ENCODE measurements around the gene KIF1A. TPM values are rescaled to one million over a fixed set of nuclear protein-coding genes. Genes with fewer than 3 reads are reported as not detected.

Gene KIF1A
- total RNA-seq, 1 donor, result not detected

DNA sequence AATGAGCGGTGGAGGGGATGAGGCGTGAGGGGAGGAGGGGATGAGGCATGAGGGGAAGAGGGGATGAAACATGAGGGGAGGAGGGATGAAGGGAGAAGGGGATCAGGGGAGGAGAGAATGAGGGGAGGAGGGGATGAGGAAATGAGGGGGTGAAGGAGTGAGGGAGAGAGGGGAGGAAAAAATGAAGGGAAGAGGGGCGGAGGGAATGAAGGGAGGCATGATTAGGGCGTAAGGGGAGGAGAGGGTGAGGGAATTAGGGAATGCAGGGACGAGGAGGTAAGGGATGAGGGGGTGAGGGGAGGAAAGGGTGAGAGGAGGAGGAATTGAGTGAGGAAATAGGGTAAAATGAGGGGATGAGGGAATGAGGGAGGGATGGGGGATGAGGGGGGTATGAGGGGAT, 87.8 kb downstream of the KIF1A start:
- no peak for DNase-seq (ENCODE audit: insufficient read length, low spot score, missing footprints)
- TF ChIP-seq, protein P1, sequence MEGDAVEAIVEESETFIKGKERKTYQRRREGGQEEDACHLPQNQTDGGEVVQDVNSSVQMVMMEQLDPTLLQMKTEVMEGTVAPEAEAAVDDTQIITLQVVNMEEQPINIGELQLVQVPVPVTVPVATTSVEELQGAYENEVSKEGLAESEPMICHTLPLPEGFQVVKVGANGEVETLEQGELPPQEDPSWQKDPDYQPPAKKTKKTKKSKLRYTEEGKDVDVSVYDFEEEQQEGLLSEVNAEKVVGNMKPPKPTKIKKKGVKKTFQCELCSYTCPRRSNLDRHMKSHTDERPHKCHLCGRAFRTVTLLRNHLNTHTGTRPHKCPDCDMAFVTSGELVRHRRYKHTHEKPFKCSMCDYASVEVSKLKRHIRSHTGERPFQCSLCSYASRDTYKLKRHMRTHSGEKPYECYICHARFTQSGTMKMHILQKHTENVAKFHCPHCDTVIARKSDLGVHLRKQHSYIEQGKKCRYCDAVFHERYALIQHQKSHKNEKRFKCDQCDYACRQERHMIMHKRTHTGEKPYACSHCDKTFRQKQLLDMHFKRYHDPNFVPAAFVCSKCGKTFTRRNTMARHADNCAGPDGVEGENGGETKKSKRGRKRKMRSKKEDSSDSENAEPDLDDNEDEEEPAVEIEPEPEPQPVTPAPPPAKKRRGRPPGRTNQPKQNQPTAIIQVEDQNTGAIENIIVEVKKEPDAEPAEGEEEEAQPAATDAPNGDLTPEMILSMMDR (IDR thresholded peaks at IDR 0.05; ENCODE audit: extremely low read depth, low read depth, low read length), result no peak
- Histone ChIP-seq H3K9me3 (ENCODE audit: low read depth, low read length) (no peaks in the 10 kb centered on the region), H3K4me1 (ENCODE audit: insufficient read depth, low read length) (no peaks in the 10 kb centered on the region), H3K27me3 (ENCODE audit: insufficient read depth, low read length) (peaks cover 9% of the 10 kb centered on the region), H3K4me2 (ENCODE audit: insufficient read depth, low read length) (no peak overlapping the region), H3K79me2 (ENCODE audit: insufficient read depth, low read length) (no peaks in the 10 kb centered on the region), H3K27ac (ENCODE audit: low read depth, low read length) (no peak overlapping the region), H3K4me3 (ENCODE audit: insufficient read depth, low read length) (no peak overlapping the region), H2AFZ (ENCODE audit: low read length) (no peak overlapping the region), H4K20me1 (ENCODE audit: insufficient read depth, low read length) (no peaks in the 10 kb centered on the region), H3K36me3 (ENCODE audit: insufficient read depth, low read length) (no peaks in the 10 kb centered on the region)

GRCh38 chr2:240731178-240731545, 88.9 kb downstream of the KIF1A start:
- no peak overlapping the region for H2AFZ ChIP-seq (ENCODE audit: low read length)
- no peak for DNase-seq (ENCODE audit: insufficient read length, low spot score, missing footprints)
- no peak overlapping the region for H3K4me2 ChIP-seq (ENCODE audit: insufficient read depth, low read length)
- TF ChIP-seq, protein P1 (IDR thresholded peaks at IDR 0.05; ENCODE audit: extremely low read depth, low read depth, low read length), result no peak
- H3K79me2 ChIP-seq (ENCODE audit: insufficient read depth, low read length), result no peaks in the 10 kb centered on the region
- no peaks in the 10 kb centered on the region for H4K20me1 ChIP-seq (ENCODE audit: insufficient read depth, low read length)
- H3K27me3 ChIP-seq (ENCODE audit: insufficient read depth, low read length), result peaks cover 9% of the 10 kb centered on the region
- H3K36me3 ChIP-seq (ENCODE audit: insufficient read depth, low read length), result no peaks in the 10 kb centered on the region
- H3K27ac ChIP-seq (ENCODE audit: low read depth, low read length), result no peak overlapping the region
- H3K4me1 ChIP-seq (ENCODE audit: insufficient read depth, low read length), result no peaks in the 10 kb centered on the region
- H3K4me3 ChIP-seq (ENCODE audit: insufficient read depth, low read length), result no peak overlapping the region
- H3K9me3 ChIP-seq (ENCODE audit: low read depth, low read length), result no peaks in the 10 kb centered on the region

GRCh38 chr2:240730501-240731177, 89.4 kb downstream of the KIF1A start:
- TF ChIP-seq, protein P1 (IDR thresholded peaks at IDR 0.05; ENCODE audit: extremely low read depth, low read depth, low read length), result no peak
- Histone ChIP-seq H3K4me2 (ENCODE audit: insufficient read depth, low read length) (no peak overlapping the region), H3K79me2 (ENCODE audit: insufficient read depth, low read length) (no peaks in the 10 kb centered on the region), H3K27me3 (ENCODE audit: insufficient read depth, low read length) (peaks cover 9% of the 10 kb centered on the region), H3K27ac (ENCODE audit: low read depth, low read length) (no peak overlapping the region), H3K9me3 (ENCODE audit: low read depth, low read length) (no peaks in the 10 kb centered on the region), H3K4me1 (ENCODE audit: insufficient read depth, low read length) (no peaks in the 10 kb centered on the region), H3K4me3 (ENCODE audit: insufficient read depth, low read length) (no peak overlapping the region), H2AFZ (ENCODE audit: low read length) (no peak overlapping the region), H3K36me3 (ENCODE audit: insufficient read depth, low read length) (no peaks in the 10 kb centered on the region), H4K20me1 (ENCODE audit: insufficient read depth, low read length) (no peaks in the 10 kb centered on the region)
- no peak for DNase-seq (ENCODE audit: insufficient read length, low spot score, missing footprints)

DNA sequence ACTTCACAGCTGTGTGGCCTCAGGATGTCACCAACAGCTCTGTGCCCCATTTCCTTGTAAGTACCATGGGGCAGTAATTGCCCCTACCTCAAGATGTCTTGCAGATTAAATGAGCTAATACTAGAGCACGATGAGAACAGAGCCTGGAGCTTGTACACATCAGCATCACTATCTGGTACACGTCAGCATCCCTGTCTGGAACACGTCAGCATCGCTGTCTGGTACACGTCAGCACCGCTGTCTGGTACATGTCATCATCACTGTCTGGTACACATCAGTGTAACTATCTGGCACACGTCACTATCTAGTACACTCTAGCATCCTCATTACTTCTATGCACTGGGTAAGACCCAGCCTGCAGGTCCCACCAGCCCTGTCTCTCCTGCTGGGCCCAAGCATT, 91.2 kb downstream of the KIF1A start:
- Histone ChIP-seq H3K27ac (ENCODE audit: low read depth, low read length) (no peak overlapping the region), H3K79me2 (ENCODE audit: insufficient read depth, low read length) (no peaks in the 10 kb centered on the region), H3K9me3 (ENCODE audit: low read depth, low read length) (no peaks in the 10 kb centered on the region), H4K20me1 (ENCODE audit: insufficient read depth, low read length) (no peaks in the 10 kb centered on the region), H3K4me1 (ENCODE audit: insufficient read depth, low read length) (no peaks in the 10 kb centered on the region), H3K4me3 (ENCODE audit: insufficient read depth, low read length) (no peak overlapping the region), H3K4me2 (ENCODE audit: insufficient read depth, low read length) (no peak overlapping the region), H3K36me3 (ENCODE audit: insufficient read depth, low read length) (no peaks in the 10 kb centered on the region), H2AFZ (ENCODE audit: low read length) (no peak overlapping the region), H3K27me3 (ENCODE audit: insufficient read depth, low read length) (peaks cover 9% of the 10 kb centered on the region)
- DNase-seq (ENCODE audit: insufficient read length, low spot score, missing footprints), result no peak
- TF ChIP-seq, protein P1 (IDR thresholded peaks at IDR 0.05; ENCODE audit: extremely low read depth, low read depth, low read length), result no peak

All from osteoblast (primary cell).